Measurements from ENCODE around the gene RHO.

RHO gene

GRCh38 chr3:129561619-129562248, 33.3 kb downstream of the RHO start:
- no peak overlapping the region for H3K4me3 ChIP-seq (ENCODE audit: low read length)

GRCh38 chr3:129562803-129563202, 34.4 kb downstream of the RHO start:
- no peak for TF ChIP-seq CTCF (conservative IDR thresholded peaks at IDR 0.05; ENCODE audit: low read length)
- no peak for DNase-seq (ENCODE audit: low read depth)
- H3K4me3 ChIP-seq (ENCODE audit: low read length): no peak overlapping the region

More at GRCh38 chr3:129561619-129562248, 33.3 kb downstream of the RHO start:
- DNase-seq (ENCODE audit: low read depth): no peak
- TF ChIP-seq CTCF (conservative IDR thresholded peaks at IDR 0.05; ENCODE audit: low read length): no peak

GRCh38 chr3:129563332-129563731, 34.9 kb downstream of the RHO start:
- TF ChIP-seq CTCF (conservative IDR thresholded peaks at IDR 0.05; ENCODE audit: low read length): no peak
- DNase-seq (ENCODE audit: low read depth): no peak
- H3K4me3 ChIP-seq (ENCODE audit: low read length): no peak overlapping the region

- no peak for DNase-seq (ENCODE audit: low read depth)
- no peak for TF ChIP-seq CTCF (conservative IDR thresholded peaks at IDR 0.05; ENCODE audit: low read length)
- no peak overlapping the region for H3K4me3 ChIP-seq (ENCODE audit: low read length)
Measured at GRCh38 chr3:129563850-129564535, 35.6 kb downstream of the RHO start.

- H3K4me3 ChIP-seq (ENCODE audit: low read length): no peak overlapping the region
- no peak for DNase-seq (ENCODE audit: low read depth)
- TF ChIP-seq CTCF (conservative IDR thresholded peaks at IDR 0.05; ENCODE audit: low read length): no peak
Measured at GRCh38 chr3:129564981-129565644, 36.7 kb downstream of the RHO start.

GRCh38 chr3:129565902-129566301, 37.5 kb downstream of the RHO start:
- H3K4me3 ChIP-seq (ENCODE audit: low read length): no peak overlapping the region
- no peak for DNase-seq (ENCODE audit: low read depth)
- TF ChIP-seq CTCF (conservative IDR thresholded peaks at IDR 0.05; ENCODE audit: low read length): no peak

All from AG10803 (cell line).